HepG2 (cell line): ENCODE results near the gene ARHGDIA. TPM values are rescaled to one million over a fixed set of nuclear protein-coding genes. Genes with fewer than 3 reads are reported as not detected.

ENCODE experiments used
- CAMTA2 ChIP-seq: sonication (generic); formaldehyde crosslinking; IDR thresholded peaks from 2 replicates; pipeline ENCODE4 v1.4.0; 2020; ENCODE audit warnings: mild to moderate bottlenecking, missing genetic modification reagents, borderline replicate concordance
- HDAC6 ChIP-seq: fragments of 200-600 bp; sonication (generic); IDR thresholded peaks from 2 replicates; pipeline ENCODE4 v1.7.0; 2017; ENCODE audit warnings: mild to moderate bottlenecking, antibody characterized with exemption, low read length, low read depth
- JDP2 ChIP-seq: sonication (generic); formaldehyde crosslinking; IDR thresholded peaks from 2 replicates; pipeline ENCODE4 v1.8.1; 2022; ENCODE audit warnings: missing genetic modification reagents, borderline replicate concordance
- KLF12 ChIP-seq: sonication (generic); formaldehyde crosslinking; IDR thresholded peaks from 2 replicates; pipeline ENCODE4 v1.4.0; 2020; ENCODE audit warnings: missing genetic modification reagents, borderline replicate concordance
- MATR3 ChIP-seq: sonication (generic); formaldehyde crosslinking; IDR thresholded peaks from 2 replicates; pipeline ENCODE4 v1.4.0; 2020; ENCODE audit warnings: missing genetic modification reagents
- POLR2G ChIP-seq: fragments of 200-400 bp; formaldehyde crosslinking; IDR thresholded peaks from 2 replicates; pipeline ENCODE4 v1.6.1; 2018; ENCODE audit warnings: mild to moderate bottlenecking, low read depth, low read length, moderate library complexity
- SKI ChIP-seq: fragments of 450-650 bp; IDR thresholded peaks from one replicate; pipeline ENCODE4 v1.6.1; 2018; ENCODE audit warnings: mild to moderate bottlenecking; ENCODE audit not compliant: partially characterized antibody
- SOX5 ChIP-seq: IDR thresholded peaks from 2 replicates; pipeline ENCODE4 v1.6.1; 2016; ENCODE audit warnings: borderline replicate concordance
- TBX2 ChIP-seq: sonication (generic); formaldehyde crosslinking; IDR thresholded peaks from 2 replicates; pipeline ENCODE4 v1.5.0; 2020; ENCODE audit warnings: missing genetic modification reagents, mild to moderate bottlenecking, borderline replicate concordance
- TCF7 ChIP-seq: sonication (generic); IDR thresholded peaks from 2 replicates; pipeline ENCODE4 v1.6.1; 2016; ENCODE audit warnings: antibody characterized with exemption, low read depth
- TMF1 ChIP-seq: sonication (generic); formaldehyde crosslinking; IDR thresholded peaks from 2 replicates; pipeline ENCODE4 v1.8.1; 2022; ENCODE audit warnings: low read depth, missing genetic modification reagents
- ZFP36L2 ChIP-seq: sonication (generic); formaldehyde crosslinking; IDR thresholded peaks from 2 replicates; pipeline ENCODE4 v1.4.0; 2020; ENCODE audit warnings: missing genetic modification reagents
- ZKSCAN1 ChIP-seq: fragments of 150-350 bp; IDR thresholded peaks from 2 replicates; pipeline ENCODE4 v1.6.1; 2014; ENCODE audit warnings: low read length
- ZNF235 ChIP-seq: sonication (generic); formaldehyde crosslinking; IDR thresholded peaks from 2 replicates; pipeline ENCODE4 v1.8.1; 2023; ENCODE audit warnings: mild to moderate bottlenecking, missing genetic modification reagents, borderline replicate concordance
- ZNF746 ChIP-seq: sonication (generic); formaldehyde crosslinking; IDR thresholded peaks from 2 replicates; pipeline ENCODE4 v1.8.0; 2022; ENCODE audit warnings: mild to moderate bottlenecking, missing genetic modification reagents
- ZNF816 ChIP-seq: sonication (generic); formaldehyde crosslinking; IDR thresholded peaks from 2 replicates; pipeline ENCODE4 v1.8.0; 2022; ENCODE audit warnings: missing genetic modification reagents, mild to moderate bottlenecking, borderline replicate concordance
- polyA plus RNA-seq, 8 experiments: library from polyadenylated mRNA; depleted of rRNA in 3 of 8; stranded (reverse) in 7 of 8; unstranded in 1 of 8; fragments of >200 nt; fragmentation: Illumina TruSeq in 4 of 8; extraction: Trizol in 4 of 8; gene quantifications; 2 replicates each; pipeline versions ENCODE4 v1.2.1 to v1.2.3, GENCODE V29; 2011 to 2016; ENCODE audit warnings: low read depth in 4 of 8, missing spikeins in 1 of 8, mixed read lengths in 1 of 8; ENCODE audit not compliant: insufficient read depth in 1 of 8
- total RNA-seq, 5 experiments: library from RNA; depleted of rRNA; stranded (reverse); fragments of >200 nt; fragmentation: Illumina TruSeq; extraction: Trizol; gene quantifications; 2 replicates each; pipeline ENCODE4 v1.2.3, GENCODE V29; 2016; ENCODE audit warnings: low read depth in 1 of 5
- TF ChIP-seq, protein P1 (sequence below): sonication (generic); formaldehyde crosslinking; IDR thresholded peaks from 2 replicates; pipeline ENCODE4 v1.9.0; 2021; ENCODE audit warnings: missing genetic modification reagents, borderline replicate concordance
- TF ChIP-seq, protein P2 (sequence below): sonication (generic); formaldehyde crosslinking; IDR thresholded peaks from 2 replicates; pipeline ENCODE4 v1.5.0; 2020; ENCODE audit warnings: mild to moderate bottlenecking, missing genetic modification reagents, borderline replicate concordance
- TF ChIP-seq, protein P3 (sequence below): sonication (generic); formaldehyde crosslinking; conservative IDR thresholded peaks from 2 replicates; pipeline ENCODE4 v1.4.0; 2020; ENCODE audit warnings: missing genetic modification reagents
- TF ChIP-seq, protein P4 (sequence below): sonication (generic); formaldehyde crosslinking; IDR thresholded peaks from 2 replicates; pipeline ENCODE4 v1.8.0; 2022; ENCODE audit warnings: low read depth, missing genetic modification reagents

ARHGDIA gene
- total and polyA plus RNA-seq, 2 of the 13 experiments (the other 11 are each of a cell fraction or from before 2014, with no cell fraction given), result 40.0 to 64.0 TPM

DNA sequence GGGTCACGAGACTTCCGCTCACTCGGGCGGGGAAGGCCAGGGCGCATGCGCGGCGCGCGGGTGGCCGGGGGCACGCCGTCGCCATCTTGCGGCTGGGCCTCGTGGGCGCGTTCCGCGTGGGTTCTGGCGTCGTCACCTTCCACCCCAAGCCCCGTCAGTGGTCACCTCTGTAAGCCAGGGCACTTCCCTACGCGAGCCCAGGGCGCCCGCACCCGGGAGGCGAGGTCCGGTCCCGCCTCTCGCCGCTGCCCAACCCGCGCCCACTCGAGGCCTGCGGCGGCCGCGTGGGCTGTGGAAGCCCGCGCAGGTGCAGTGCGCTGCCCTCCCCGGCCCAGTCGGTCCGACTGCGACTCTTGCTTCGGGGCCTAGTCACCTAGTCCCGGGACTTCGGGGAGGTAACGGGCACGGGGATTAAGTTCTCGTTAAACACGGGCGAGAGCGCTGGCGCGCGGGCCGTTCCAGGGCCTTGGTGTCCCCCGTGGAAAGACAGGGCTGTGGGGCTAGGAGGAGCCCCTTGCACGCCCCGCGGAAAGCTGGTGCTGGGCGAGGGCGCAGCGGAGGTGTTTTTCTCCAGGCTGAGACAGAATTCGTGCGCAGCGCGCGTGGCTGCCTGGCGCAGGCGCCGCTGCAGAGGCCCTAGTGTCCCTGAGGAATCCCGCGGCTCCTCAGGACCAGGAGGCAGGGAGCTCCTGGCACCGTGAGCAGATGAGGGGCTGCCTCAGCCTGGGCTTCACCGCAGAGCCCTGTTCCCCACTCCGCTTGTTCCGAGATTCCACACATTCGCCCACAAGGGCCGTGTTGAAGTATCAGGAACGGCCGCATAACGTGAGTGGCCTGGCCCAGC, 472 bp upstream of the ARHGDIA start (continued):
- TF ChIP-seq, protein P1, sequence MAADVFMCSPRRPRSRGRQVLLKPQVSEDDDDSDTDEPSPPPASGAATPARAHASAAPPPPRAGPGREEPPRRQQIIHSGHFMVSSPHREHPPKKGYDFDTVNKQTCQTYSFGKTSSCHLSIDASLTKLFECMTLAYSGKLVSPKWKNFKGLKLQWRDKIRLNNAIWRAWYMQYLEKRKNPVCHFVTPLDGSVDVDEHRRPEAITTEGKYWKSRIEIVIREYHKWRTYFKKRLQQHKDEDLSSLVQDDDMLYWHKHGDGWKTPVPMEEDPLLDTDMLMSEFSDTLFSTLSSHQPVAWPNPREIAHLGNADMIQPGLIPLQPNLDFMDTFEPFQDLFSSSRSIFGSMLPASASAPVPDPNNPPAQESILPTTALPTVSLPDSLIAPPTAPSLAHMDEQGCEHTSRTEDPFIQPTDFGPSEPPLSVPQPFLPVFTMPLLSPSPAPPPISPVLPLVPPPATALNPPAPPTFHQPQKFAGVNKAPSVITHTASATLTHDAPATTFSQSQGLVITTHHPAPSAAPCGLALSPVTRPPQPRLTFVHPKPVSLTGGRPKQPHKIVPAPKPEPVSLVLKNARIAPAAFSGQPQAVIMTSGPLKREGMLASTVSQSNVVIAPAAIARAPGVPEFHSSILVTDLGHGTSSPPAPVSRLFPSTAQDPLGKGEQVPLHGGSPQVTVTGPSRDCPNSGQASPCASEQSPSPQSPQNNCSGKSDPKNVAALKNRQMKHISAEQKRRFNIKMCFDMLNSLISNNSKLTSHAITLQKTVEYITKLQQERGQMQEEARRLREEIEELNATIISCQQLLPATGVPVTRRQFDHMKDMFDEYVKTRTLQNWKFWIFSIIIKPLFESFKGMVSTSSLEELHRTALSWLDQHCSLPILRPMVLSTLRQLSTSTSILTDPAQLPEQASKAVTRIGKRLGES (CRISPR knock-in tag), result no peak
- peak; percentile 65 for TF ChIP-seq SKI
- peak; percentile 98 for TF ChIP-seq CAMTA2 (CRISPR knock-in tag)
- TF ChIP-seq JDP2, result peak; percentile 51; the same call in 1 of the 2 replicates
- TF ChIP-seq TMF1 (CRISPR knock-in tag), result peak; percentile 88; the same call in 1 of the 2 replicates
- peak; percentile 69; the same call in 1 of the 2 replicates for TF ChIP-seq MATR3
- no peak; the same call in 1 of the 2 replicates for TF ChIP-seq ZKSCAN1
- peak; percentile 72 for TF ChIP-seq KLF12 (CRISPR knock-in tag)
- TF ChIP-seq POLR2G, result peak; percentile 87
- TF ChIP-seq, protein P2, sequence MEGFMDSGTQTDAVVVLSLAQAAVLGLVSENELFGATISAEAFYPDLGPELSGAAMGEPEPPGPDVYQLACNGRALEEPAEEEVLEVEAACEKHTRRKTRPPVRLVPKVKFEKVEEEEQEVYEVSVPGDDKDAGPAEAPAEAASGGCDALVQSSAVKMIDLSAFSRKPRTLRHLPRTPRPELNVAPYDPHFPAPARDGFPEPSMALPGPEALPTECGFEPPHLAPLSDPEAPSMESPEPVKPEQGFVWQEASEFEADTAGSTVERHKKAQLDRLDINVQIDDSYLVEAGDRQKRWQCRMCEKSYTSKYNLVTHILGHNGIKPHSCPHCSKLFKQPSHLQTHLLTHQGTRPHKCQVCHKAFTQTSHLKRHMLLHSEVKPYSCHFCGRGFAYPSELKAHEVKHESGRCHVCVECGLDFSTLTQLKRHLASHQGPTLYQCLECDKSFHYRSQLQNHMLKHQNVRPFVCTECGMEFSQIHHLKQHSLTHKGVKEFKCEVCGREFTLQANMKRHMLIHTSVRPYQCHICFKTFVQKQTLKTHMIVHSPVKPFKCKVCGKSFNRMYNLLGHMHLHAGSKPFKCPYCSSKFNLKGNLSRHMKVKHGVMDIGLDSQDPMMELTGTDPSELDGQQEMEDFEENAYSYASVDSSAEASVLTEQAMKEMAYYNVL (CRISPR knock-in tag), result peak; percentile 89
- peak; percentile 58; the same call in 1 of the 2 replicates for TF ChIP-seq SOX5 (CRISPR knock-in tag)
- no peak for TF ChIP-seq TCF7
- TF ChIP-seq ZFP36L2 (CRISPR knock-in tag), result no peak
- peak; percentile 91 for TF ChIP-seq ZNF235 (CRISPR knock-in tag)
- TF ChIP-seq ZNF816 (CRISPR knock-in tag), result peak; percentile 55; the same call in 1 of the 2 replicates
- TF ChIP-seq HDAC6, result no peak
- TF ChIP-seq, protein P3, sequence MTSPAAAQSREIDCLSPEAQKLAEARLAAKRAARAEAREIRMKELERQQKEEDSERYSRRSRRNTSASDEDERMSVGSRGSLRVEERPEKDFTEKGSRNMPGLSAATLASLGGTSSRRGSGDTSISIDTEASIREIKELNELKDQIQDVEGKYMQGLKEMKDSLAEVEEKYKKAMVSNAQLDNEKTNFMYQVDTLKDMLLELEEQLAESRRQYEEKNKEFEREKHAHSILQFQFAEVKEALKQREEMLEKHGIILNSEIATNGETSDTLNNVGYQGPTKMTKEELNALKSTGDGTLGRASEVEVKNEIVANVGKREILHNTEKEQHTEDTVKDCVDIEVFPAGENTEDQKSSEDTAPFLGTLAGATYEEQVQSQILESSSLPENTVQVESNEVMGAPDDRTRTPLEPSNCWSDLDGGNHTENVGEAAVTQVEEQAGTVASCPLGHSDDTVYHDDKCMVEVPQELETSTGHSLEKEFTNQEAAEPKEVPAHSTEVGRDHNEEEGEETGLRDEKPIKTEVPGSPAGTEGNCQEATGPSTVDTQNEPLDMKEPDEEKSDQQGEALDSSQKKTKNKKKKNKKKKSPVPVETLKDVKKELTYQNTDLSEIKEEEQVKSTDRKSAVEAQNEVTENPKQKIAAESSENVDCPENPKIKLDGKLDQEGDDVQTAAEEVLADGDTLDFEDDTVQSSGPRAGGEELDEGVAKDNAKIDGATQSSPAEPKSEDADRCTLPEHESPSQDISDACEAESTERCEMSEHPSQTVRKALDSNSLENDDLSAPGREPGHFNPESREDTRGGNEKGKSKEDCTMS, result no peak
- peak; percentile 86 for TF ChIP-seq TBX2
- peak; percentile 69; the same call in 1 of the 2 replicates for TF ChIP-seq ZNF746
- TF ChIP-seq, protein P4, sequence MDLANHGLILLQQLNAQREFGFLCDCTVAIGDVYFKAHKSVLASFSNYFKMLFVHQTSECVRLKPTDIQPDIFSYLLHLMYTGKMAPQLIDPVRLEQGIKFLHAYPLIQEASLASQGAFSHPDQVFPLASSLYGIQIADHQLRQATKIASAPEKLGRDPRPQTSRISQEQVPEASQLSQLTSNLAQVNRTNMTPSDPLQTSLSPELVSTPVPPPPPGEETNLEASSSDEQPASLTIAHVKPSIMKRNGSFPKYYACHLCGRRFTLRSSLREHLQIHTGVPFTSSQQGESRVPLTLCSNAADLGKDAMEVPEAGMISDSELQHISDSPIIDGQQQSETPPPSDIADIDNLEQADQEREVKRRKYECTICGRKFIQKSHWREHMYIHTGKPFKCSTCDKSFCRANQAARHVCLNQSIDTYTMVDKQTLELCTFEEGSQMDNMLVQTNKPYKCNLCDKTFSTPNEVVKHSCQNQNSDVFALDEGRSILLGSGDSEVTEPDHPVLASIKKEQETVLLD (CRISPR knock-in tag), result peak; percentile 49
